Type B pancreatic cell (in vitro differentiated cells): ENCODE data around the gene EEF1A2. TPM values are rescaled to one million over a fixed set of nuclear protein-coding genes. Genes with fewer than 3 reads are reported as not detected.

Experiments
- DNase-seq: peaks from one replicate; pipeline ENCODE4 v3.0.0; 2021; ENCODE audit warnings: mixed read lengths; ENCODE audit not compliant: unreplicated experiment; ENCODE audit errors: extremely low spot score
- H3K27ac Mint-ChIP-seq: 2 replicates; pipeline ENCODE4 v1.8.0; 2021; ENCODE audit warnings: mild to moderate bottlenecking, mixed read lengths
- H3K27me3 Mint-ChIP-seq: 2 replicates; pipeline ENCODE4 v1.8.0; 2021; ENCODE audit warnings: mixed read lengths
- H3K36me3 Mint-ChIP-seq: 2 replicates; pipeline ENCODE4 v1.8.0; 2021; ENCODE audit warnings: mixed read lengths
- H3K4me1 Mint-ChIP-seq: one replicate; pipeline ENCODE4 v1.8.0; 2021; ENCODE audit warnings: mixed read lengths; ENCODE audit not compliant: unreplicated experiment
- H3K4me3 Mint-ChIP-seq: 2 replicates; pipeline ENCODE4 v1.8.0; 2021; ENCODE audit warnings: mild to moderate bottlenecking, mixed read lengths
- H3K9me3 Mint-ChIP-seq: 2 replicates; pipeline ENCODE4 v1.8.0; 2021; ENCODE audit warnings: mixed read lengths
- CTCF ChIP-seq: fragments of 200-600 bp; sonication (generic); conservative IDR thresholded peaks from 2 replicates; pipeline ENCODE4 v1.5.0; 2021; ENCODE audit warnings: antibody characterized with exemption, mild to moderate bottlenecking
- total RNA-seq: library from RNA; stranded (reverse); gene quantifications from 2 replicates; pipeline ENCODE4 v1.2.1, GENCODE V29; 2021; ENCODE audit warnings: low replicate concordance

EEF1A2 gene
- total RNA-seq, 1 donor from 2014 or later = 20.5 TPM

GRCh38 chr20:63525971-63526370 lies 27.1 kb upstream of the EEF1A2 start:
- Mint-ChIP-seq H3K4me3 (no peak overlapping the region), H3K27ac (peak overlapping the region; percentile 34), H3K36me3 (peaks cover 10% of the 10 kb centered on the region), H3K27me3 (no peaks in the 10 kb centered on the region), H3K9me3 (no peaks in the 10 kb centered on the region), H3K4me1 (peaks cover 14% of the 10 kb centered on the region)
- DNase-seq = no peak
- no peak for TF ChIP-seq CTCF

- H3K4me3 Mint-ChIP-seq = peak overlapping the region; percentile 60
- peaks cover 14% of the 10 kb centered on the region for H3K4me1 Mint-ChIP-seq
- H3K27me3 Mint-ChIP-seq = no peaks in the 10 kb centered on the region
- no peak for TF ChIP-seq CTCF
- H3K27ac Mint-ChIP-seq = peak overlapping the region; percentile 88
- no peak for DNase-seq
- H3K9me3 Mint-ChIP-seq = no peaks in the 10 kb centered on the region
- H3K36me3 Mint-ChIP-seq = peaks cover 10% of the 10 kb centered on the region
Measured at GRCh38 chr20:63525185-63525584, 26.3 kb upstream of the EEF1A2 start.

GRCh38 chr20:63522981-63523611 lies 24.2 kb upstream of the EEF1A2 start:
- peaks cover 14% of the 10 kb centered on the region for H3K4me1 Mint-ChIP-seq
- H3K4me3 Mint-ChIP-seq = peak overlapping the region; percentile 80
- H3K27me3 Mint-ChIP-seq = peaks cover 4% of the 10 kb centered on the region
- DNase-seq = no peak
- TF ChIP-seq CTCF = no peak
- no peaks in the 10 kb centered on the region for H3K9me3 Mint-ChIP-seq
- peaks cover 10% of the 10 kb centered on the region for H3K36me3 Mint-ChIP-seq
- H3K27ac Mint-ChIP-seq = peak overlapping the region; percentile 88

- TF ChIP-seq CTCF = no peak
- H3K4me3 Mint-ChIP-seq = peak overlapping the region; percentile 80
- peaks cover 14% of the 10 kb centered on the region for H3K4me1 Mint-ChIP-seq
- H3K36me3 Mint-ChIP-seq = peaks cover 10% of the 10 kb centered on the region
- peaks cover 7% of the 10 kb centered on the region for H3K27me3 Mint-ChIP-seq
- peak overlapping the region; percentile 83 for H3K27ac Mint-ChIP-seq
- H3K9me3 Mint-ChIP-seq = no peaks in the 10 kb centered on the region
- DNase-seq = peak; percentile 64
Measured at GRCh38 chr20:63522091-63522868, 23.4 kb upstream of the EEF1A2 start.

GRCh38 chr20:63521602-63522001 lies 22.7 kb upstream of the EEF1A2 start:
- Mint-ChIP-seq H3K36me3 (peaks cover 10% of the 10 kb centered on the region), H3K4me1 (peaks cover 14% of the 10 kb centered on the region), H3K9me3 (no peaks in the 10 kb centered on the region), H3K27ac (peak overlapping the region; percentile 91), H3K27me3 (peaks cover 7% of the 10 kb centered on the region), H3K4me3 (peak overlapping the region; percentile 90)
- no peak for TF ChIP-seq CTCF
- peak; percentile 70 for DNase-seq
